ENCODE results near the gene SLC6A11. TPM values are rescaled to one million over a fixed set of nuclear protein-coding genes. Genes with fewer than 3 reads are reported as not detected.

Gene SLC6A11
- total and polyA plus RNA-seq, 2 donors (not counting 1 experiment from before 2014, with no cell fraction given) = not detected

DNA sequence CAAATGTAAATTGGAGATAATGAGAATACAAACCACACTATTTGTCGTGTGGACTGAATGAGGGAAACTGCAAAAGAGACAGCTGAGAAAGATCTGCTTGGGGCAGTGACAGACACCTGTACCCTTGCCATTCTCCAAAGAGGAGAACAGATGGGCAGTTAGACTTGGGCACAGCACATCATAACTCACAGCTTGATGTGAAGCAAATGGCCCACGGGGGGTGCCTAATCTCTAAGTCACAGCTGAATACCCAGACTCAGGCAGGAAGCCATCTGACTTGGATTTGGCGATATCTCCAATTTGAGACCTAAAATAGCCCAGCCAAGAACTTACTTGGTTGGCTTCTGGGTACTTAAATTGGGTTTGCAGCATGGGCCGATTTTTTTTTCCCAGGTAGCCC is 10.0 kb upstream of the SLC6A11 start:
- Histone ChIP-seq H3K9ac (ENCODE audit: low read length) (no peak overlapping the region), H3K4me2 (replicated peaks; ENCODE audit: low read depth, low read length, poor library complexity, severe bottlenecking) (no peak overlapping the region), H4K20me1 (ENCODE audit: control insufficient read depth, insufficient read depth, low read length, poor library complexity, severe bottlenecking) (no peaks in the 10 kb centered on the region), H2AFZ (ENCODE audit: insufficient read depth, low read depth, low read length, poor library complexity, severe bottlenecking) (no peak overlapping the region), H3K27ac (ENCODE audit: low read length in 2 of 2) (no peak overlapping the region), H3K36me3 (replicated peaks in 1 of 2; ENCODE audit: control extremely low read depth in 1 of 2, control insufficient read depth in 1 of 2, extremely low read depth in 1 of 2, insufficient read depth in 2 of 2, low read length in 1 of 2) (no peaks in the 10 kb centered on the region), H3K4me1 (ENCODE audit: control insufficient read depth in 2 of 2, insufficient read depth in 2 of 2, low read length in 2 of 2) (no peaks in the 10 kb centered on the region), H3K4me3 (ENCODE audit: control extremely low read depth in 1 of 5, extremely low read depth in 1 of 5, insufficient read depth in 1 of 5, low read depth in 2 of 5, low read length in 4 of 5) (no peak overlapping the region), H3K9me3 (ENCODE audit: control extremely low read depth in 1 of 3, control insufficient read depth in 2 of 3, insufficient read depth in 1 of 3, low read length in 2 of 3) (no peaks in the 10 kb centered on the region), H3K27me3 (replicated peaks in 1 of 4; ENCODE audit: control extremely low read depth in 1 of 4, control insufficient read depth in 3 of 4, insufficient read depth in 4 of 4, low read length in 3 of 4) (peaks cover 0 to 25% (median 0%) of the 10 kb centered on the region in 4 experiments), H3K79me2 (ENCODE audit: control insufficient read depth, insufficient read depth, low read length) (no peaks in the 10 kb centered on the region)
- H3K9me3 Mint-ChIP-seq (ENCODE audit: insufficient read depth) = no peaks in the 10 kb centered on the region
- ATAC-seq (ENCODE audit: low read depth) (no peak), DNase-seq (no peak)
- no peak overlapping the region for H3K4me3 Mint-ChIP-seq
- 0% methylated on average over 1 of the region's 4 CpGs for WGBS (ENCODE audit: insufficient coverage)
- intact Hi-C loops (cut with micrococcal nuclease) = no loop called here
- ChIA-PET CTCF (no interaction called here), POLR2A (no interaction called here)
- no peaks in the 10 kb centered on the region for H3K4me1 Mint-ChIP-seq
- TF ChIP-seq, protein P1, sequence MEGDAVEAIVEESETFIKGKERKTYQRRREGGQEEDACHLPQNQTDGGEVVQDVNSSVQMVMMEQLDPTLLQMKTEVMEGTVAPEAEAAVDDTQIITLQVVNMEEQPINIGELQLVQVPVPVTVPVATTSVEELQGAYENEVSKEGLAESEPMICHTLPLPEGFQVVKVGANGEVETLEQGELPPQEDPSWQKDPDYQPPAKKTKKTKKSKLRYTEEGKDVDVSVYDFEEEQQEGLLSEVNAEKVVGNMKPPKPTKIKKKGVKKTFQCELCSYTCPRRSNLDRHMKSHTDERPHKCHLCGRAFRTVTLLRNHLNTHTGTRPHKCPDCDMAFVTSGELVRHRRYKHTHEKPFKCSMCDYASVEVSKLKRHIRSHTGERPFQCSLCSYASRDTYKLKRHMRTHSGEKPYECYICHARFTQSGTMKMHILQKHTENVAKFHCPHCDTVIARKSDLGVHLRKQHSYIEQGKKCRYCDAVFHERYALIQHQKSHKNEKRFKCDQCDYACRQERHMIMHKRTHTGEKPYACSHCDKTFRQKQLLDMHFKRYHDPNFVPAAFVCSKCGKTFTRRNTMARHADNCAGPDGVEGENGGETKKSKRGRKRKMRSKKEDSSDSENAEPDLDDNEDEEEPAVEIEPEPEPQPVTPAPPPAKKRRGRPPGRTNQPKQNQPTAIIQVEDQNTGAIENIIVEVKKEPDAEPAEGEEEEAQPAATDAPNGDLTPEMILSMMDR (IDR thresholded peaks at IDR 0.05) = no peak
- TF ChIP-seq EZH2 (IDR thresholded peaks at IDR 0.05; ENCODE audit: borderline replicate concordance, insufficient read depth, low read depth, low read length, poor library complexity, severe bottlenecking) = no peak
- H3K27ac Mint-ChIP-seq = no peak overlapping the region
- H3K27me3 Mint-ChIP-seq = peaks cover 48% of the 10 kb centered on the region

DNA sequence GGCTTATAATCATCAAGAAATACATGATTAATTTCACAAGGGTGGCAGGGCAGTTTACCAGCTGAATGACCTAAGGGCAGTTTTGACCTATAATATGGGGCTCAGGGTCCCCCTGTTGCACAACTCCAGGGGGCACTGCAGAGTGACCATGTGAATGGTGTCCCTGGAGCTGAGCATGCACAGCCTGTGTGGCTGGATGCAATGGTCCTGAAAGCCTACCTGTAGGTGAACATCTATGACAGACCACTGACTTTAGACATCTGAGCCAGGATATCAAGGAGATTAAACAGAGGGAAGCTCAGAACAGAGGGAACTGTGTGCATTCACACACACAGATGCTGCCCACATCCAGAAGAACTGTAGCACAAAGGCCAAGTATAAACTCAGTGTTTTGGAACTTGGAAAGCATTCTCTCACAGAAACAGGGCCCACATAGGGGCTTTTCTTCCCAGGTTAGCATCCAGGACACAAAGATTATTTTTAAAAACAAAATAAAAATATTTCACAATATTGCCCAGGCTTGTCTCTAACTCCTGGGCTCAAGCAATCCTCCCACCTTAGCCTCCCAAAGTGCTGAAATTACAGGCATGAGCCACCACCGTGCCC is 7.8 kb upstream of the SLC6A11 start:
- no peaks in the 10 kb centered on the region for H4K20me1 ChIP-seq (ENCODE audit: control insufficient read depth, insufficient read depth, low read length, poor library complexity, severe bottlenecking)
- TF ChIP-seq EZH2 (IDR thresholded peaks at IDR 0.05; ENCODE audit: borderline replicate concordance, insufficient read depth, low read depth, low read length, poor library complexity, severe bottlenecking) = no peak
- TF ChIP-seq, protein P1 (IDR thresholded peaks at IDR 0.05) = no peak
- ATAC-seq (ENCODE audit: low read depth) (no peak), DNase-seq (no peak)
- H3K9ac ChIP-seq (ENCODE audit: low read length) = no peak overlapping the region
- ChIA-PET POLR2A (no interaction called here), CTCF (no interaction called here)
- peaks cover 49% of the 10 kb centered on the region for H3K27me3 Mint-ChIP-seq
- no peak overlapping the region for H3K4me3 ChIP-seq (ENCODE audit: control extremely low read depth in 1 of 5, extremely low read depth in 1 of 5, insufficient read depth in 1 of 5, low read depth in 2 of 5, low read length in 4 of 5)
- H3K79me2 ChIP-seq (ENCODE audit: control insufficient read depth, insufficient read depth, low read length) = no peaks in the 10 kb centered on the region
- no peak overlapping the region for H3K4me2 ChIP-seq (replicated peaks; ENCODE audit: low read depth, low read length, poor library complexity, severe bottlenecking)
- no peaks in the 10 kb centered on the region for H3K36me3 ChIP-seq (replicated peaks in 1 of 2; ENCODE audit: control extremely low read depth in 1 of 2, control insufficient read depth in 1 of 2, extremely low read depth in 1 of 2, insufficient read depth in 2 of 2, low read length in 1 of 2)
- H3K9me3 ChIP-seq (ENCODE audit: control extremely low read depth in 1 of 3, control insufficient read depth in 2 of 3, insufficient read depth in 1 of 3, low read length in 2 of 3) = no peaks in the 10 kb centered on the region
- intact Hi-C loops (cut with micrococcal nuclease) = no loop called here
- peaks cover 0 to 25% (median 0%) of the 10 kb centered on the region in 4 experiments for H3K27me3 ChIP-seq (replicated peaks in 1 of 4; ENCODE audit: control extremely low read depth in 1 of 4, control insufficient read depth in 3 of 4, insufficient read depth in 4 of 4, low read length in 3 of 4)
- H2AFZ ChIP-seq (ENCODE audit: insufficient read depth, low read depth, low read length, poor library complexity, severe bottlenecking) = no peak overlapping the region
- WGBS (ENCODE audit: insufficient coverage) = no CpG with 5 or more reads among the region's 1 CpG
- H3K4me1 Mint-ChIP-seq = no peaks in the 10 kb centered on the region
- no peak overlapping the region for H3K27ac Mint-ChIP-seq
- no peaks in the 10 kb centered on the region for H3K4me1 ChIP-seq (ENCODE audit: control insufficient read depth in 2 of 2, insufficient read depth in 2 of 2, low read length in 2 of 2)
- no peaks in the 10 kb centered on the region for H3K9me3 Mint-ChIP-seq (ENCODE audit: insufficient read depth)
- H3K4me3 Mint-ChIP-seq = no peak overlapping the region
- H3K27ac ChIP-seq (ENCODE audit: low read length in 2 of 2) = no peak overlapping the region

Measured in B cell (primary cell).